ENCODE data around the gene PLPP3.

- TF ChIP-seq POLR2A (IDR thresholded peaks at IDR 0.05): no peak
- TF ChIP-seq CTCF (IDR thresholded peaks at IDR 0.05): peak in 1 of 4 donors; percentile 8
Measured at GRCh38 chr1:56453417-56454078, 125.8 kb downstream of the PLPP3 start.

Data from right lobe of liver (tissue), 4 donors.